ENCODE results near the gene TCF25. TPM values are rescaled to one million over a fixed set of nuclear protein-coding genes. Genes with fewer than 3 reads are reported as not detected.

Gene TCF25
- total RNA-seq, 1 donor from 2014 or later, result 193 TPM

- Mint-ChIP-seq H3K27me3 (ENCODE audit: low read depth, unreplicated experiment) (peaks cover 2% of the 10 kb centered on the region), H3K9me3 (ENCODE audit: unreplicated experiment) (peaks cover 16% of the 10 kb centered on the region), H3K4me3 (ENCODE audit: unreplicated experiment) (no peak overlapping the region), H3K36me3 (ENCODE audit: low read depth, unreplicated experiment) (peaks cover 13% of the 10 kb centered on the region), H3K27ac (ENCODE audit: unreplicated experiment) (no peak overlapping the region), H3K4me1 (ENCODE audit: low read depth, unreplicated experiment) (peaks cover 1% of the 10 kb centered on the region)
- FAIRE-seq, result no peak
- peak overlapping the region; percentile 26 for H2AFZ ChIP-seq (ENCODE audit: low read depth, low read length)
- DNase-seq (ENCODE audit: low read depth), result no peak
- no peaks in the 10 kb centered on the region for H3K36me3 ChIP-seq (ENCODE audit: insufficient read depth, low read length)
- H4K20me1 ChIP-seq (ENCODE audit: insufficient read depth, low read length), result no peaks in the 10 kb centered on the region
- H3K27me3 ChIP-seq (ENCODE audit: insufficient read depth, low read length), result no peaks in the 10 kb centered on the region
- no peak overlapping the region for H3K4me3 ChIP-seq (ENCODE audit: insufficient read depth, low read depth, low read length)
- TF ChIP-seq CTCF (IDR thresholded peaks at IDR 0.05; ENCODE audit: insufficient read depth, low read depth, low read length) (no peak), EZH2 (IDR thresholded peaks at IDR 0.05; ENCODE audit: insufficient read depth, low read length) (no peak)
- no peaks in the 10 kb centered on the region for H3K4me1 ChIP-seq (ENCODE audit: insufficient read depth, low read length)
- H3K4me2 ChIP-seq (ENCODE audit: low read length), result no peak overlapping the region
- H3K9me3 ChIP-seq (ENCODE audit: insufficient read depth, low read depth, low read length), result no peaks in the 10 kb centered on the region
- H3K27ac ChIP-seq (ENCODE audit: low read depth, low read length), result no peak overlapping the region
- H3K9ac ChIP-seq (ENCODE audit: low read length), result no peak overlapping the region
- no peaks in the 10 kb centered on the region for H3K79me2 ChIP-seq (ENCODE audit: insufficient read depth, low read length)
Observed at GRCh38 chr16:89837014-89837546, 36.3 kb upstream of the TCF25 start.

DNA sequence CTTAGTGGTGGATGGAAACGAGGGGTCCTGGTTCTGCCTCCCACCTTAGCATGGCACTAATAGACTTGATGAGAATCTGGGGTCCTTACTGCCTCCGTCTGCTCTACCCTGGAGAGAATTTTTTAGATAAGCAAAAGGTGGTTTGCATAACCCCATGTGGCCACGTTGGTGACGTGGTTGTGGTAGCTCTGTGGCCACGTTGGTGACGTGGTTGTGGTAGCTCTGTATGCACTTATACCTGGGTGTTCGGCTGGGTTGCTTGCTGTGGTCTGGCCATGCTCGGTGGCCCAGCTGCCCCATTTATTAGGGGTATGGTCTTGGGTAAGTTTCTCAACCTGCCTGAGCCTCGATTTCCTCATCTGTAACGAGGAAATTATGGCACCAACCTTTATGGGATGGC is 32.1 kb upstream of the TCF25 start:
- Histone ChIP-seq H3K79me2 (ENCODE audit: insufficient read depth, low read length) (no peaks in the 10 kb centered on the region), H4K20me1 (ENCODE audit: insufficient read depth, low read length) (no peaks in the 10 kb centered on the region), H3K36me3 (ENCODE audit: insufficient read depth, low read length) (no peaks in the 10 kb centered on the region), H3K4me2 (ENCODE audit: low read length) (no peak overlapping the region), H3K4me1 (ENCODE audit: insufficient read depth, low read length) (peaks cover 14% of the 10 kb centered on the region), H3K27ac (ENCODE audit: low read depth, low read length) (no peak overlapping the region), H3K9me3 (ENCODE audit: insufficient read depth, low read depth, low read length) (no peaks in the 10 kb centered on the region), H3K27me3 (ENCODE audit: insufficient read depth, low read length) (no peaks in the 10 kb centered on the region), H3K4me3 (ENCODE audit: insufficient read depth, low read depth, low read length) (no peak overlapping the region), H3K9ac (ENCODE audit: low read length) (no peak overlapping the region), H2AFZ (ENCODE audit: low read depth, low read length) (no peak overlapping the region)
- H3K4me3 Mint-ChIP-seq (ENCODE audit: unreplicated experiment), result no peak overlapping the region
- DNase-seq (ENCODE audit: low read depth), result no peak
- no peaks in the 10 kb centered on the region for H3K36me3 Mint-ChIP-seq (ENCODE audit: low read depth, unreplicated experiment)
- FAIRE-seq, result no peak
- TF ChIP-seq CTCF (IDR thresholded peaks at IDR 0.05; ENCODE audit: insufficient read depth, low read depth, low read length) (no peak), EZH2 (IDR thresholded peaks at IDR 0.05; ENCODE audit: insufficient read depth, low read length) (no peak)
- H3K9me3 Mint-ChIP-seq (ENCODE audit: unreplicated experiment), result no peaks in the 10 kb centered on the region
- peaks cover 9% of the 10 kb centered on the region for H3K4me1 Mint-ChIP-seq (ENCODE audit: low read depth, unreplicated experiment)
- H3K27ac Mint-ChIP-seq (ENCODE audit: unreplicated experiment), result no peak overlapping the region
- H3K27me3 Mint-ChIP-seq (ENCODE audit: low read depth, unreplicated experiment), result peaks cover 2% of the 10 kb centered on the region

Measured in astrocyte (in vitro differentiated cells and primary cell).